ES-I3 (cell line): ENCODE results near the gene IQGAP2.
"Not testable (repeated sequence)": the region's sequence is repeated elsewhere in the genome, so short reads cannot be mapped to it uniquely, and the experiment has no call there.

Experiments used
- H3K36me3 ChIP-seq: 2 replicates; pipeline ENCODE4 v1.6.1; 2013; ENCODE audit warnings: mild to moderate bottlenecking, low read length, control low read depth, moderate library complexity; ENCODE audit not compliant: insufficient read depth
- H3K4me1 ChIP-seq: 2 replicates; pipeline ENCODE4 v1.6.1; 2013; ENCODE audit warnings: mild to moderate bottlenecking, control low read depth, low read length; ENCODE audit not compliant: insufficient read depth
- H3K9ac ChIP-seq: 2 replicates; pipeline ENCODE4 v1.6.1; 2013; ENCODE audit warnings: low read depth, mild to moderate bottlenecking, low read length, moderate library complexity
- H3K9me3 ChIP-seq: 2 replicates; pipeline ENCODE4 v1.6.1; 2013; ENCODE audit warnings: mild to moderate bottlenecking, low read length, moderate library complexity; ENCODE audit not compliant: control insufficient read depth, insufficient read depth

The IQGAP2 gene

DNA sequence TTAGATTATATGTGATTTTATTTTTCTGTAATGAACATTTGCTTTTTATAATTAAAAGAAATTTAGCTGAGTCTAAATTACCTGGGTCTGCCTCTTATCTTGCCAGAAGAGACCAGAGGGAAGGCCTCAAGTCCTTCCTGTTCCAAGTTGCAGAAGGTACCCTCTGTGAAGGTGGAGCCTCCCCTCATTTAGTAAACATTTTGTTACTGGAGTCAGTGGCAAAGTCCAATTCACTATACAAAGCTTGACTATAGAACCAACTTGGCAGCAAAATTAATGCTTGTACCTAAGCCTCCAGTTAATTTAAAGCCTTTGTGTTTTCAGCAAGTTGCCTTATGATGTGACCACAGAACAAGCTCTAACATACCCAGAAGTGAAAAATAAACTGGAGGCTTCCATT is 270.0 kb downstream of the IQGAP2 start:
- Histone ChIP-seq H3K9ac (no peak overlapping the region), H3K36me3 (peaks cover 2% of the 10 kb centered on the region; the same call in 1 of the 2 replicates), H3K4me1 (no peaks in the 10 kb centered on the region), H3K9me3 (no peaks in the 10 kb centered on the region)

DNA sequence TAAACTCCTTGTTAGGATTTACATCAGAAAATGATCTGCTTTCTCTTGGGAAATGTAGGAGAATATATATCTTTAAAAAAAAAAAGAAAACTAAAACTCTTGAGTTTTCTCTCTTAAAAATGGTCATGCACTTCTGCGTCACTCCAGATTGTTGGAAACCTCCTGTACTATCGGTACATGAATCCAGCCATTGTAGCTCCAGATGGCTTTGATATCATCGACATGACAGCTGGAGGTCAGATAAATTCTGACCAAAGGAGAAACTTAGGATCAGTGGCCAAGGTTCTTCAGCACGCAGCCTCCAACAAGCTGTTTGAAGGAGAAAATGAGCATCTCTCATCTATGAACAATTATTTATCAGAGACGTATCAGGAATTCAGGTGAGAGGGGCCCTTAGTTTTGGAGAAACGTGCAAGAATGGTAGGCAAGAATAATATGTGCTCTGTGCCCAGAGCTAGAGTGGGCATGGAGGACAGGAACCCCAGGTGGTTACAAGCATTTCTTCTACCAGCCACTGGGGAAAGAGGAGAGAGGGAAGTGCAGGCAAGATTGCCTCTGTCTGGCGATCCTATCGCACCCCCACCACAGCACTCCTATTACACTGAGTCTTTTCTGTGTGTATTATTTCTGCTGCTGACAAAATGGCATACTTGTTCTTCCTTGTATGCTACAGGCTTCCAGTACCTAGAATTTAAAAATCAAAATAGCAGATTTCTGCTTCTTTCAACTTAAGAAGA is 271.4 kb downstream of the IQGAP2 start:
- Histone ChIP-seq H3K9me3 (no peaks in the 10 kb centered on the region), H3K9ac (no peak overlapping the region), H3K4me1 (no peaks in the 10 kb centered on the region), H3K36me3 (peaks cover 2% of the 10 kb centered on the region; the same call in 1 of the 2 replicates)

- Histone ChIP-seq H3K36me3 (no peaks in the 10 kb centered on the region; the same call in 1 of the 2 replicates), H3K9me3 (no peaks in the 10 kb centered on the region), H3K4me1 (no peaks in the 10 kb centered on the region), H3K9ac (no peak overlapping the region)
These were observed 272.3 kb downstream of the IQGAP2 start for GRCh38 chr5:76675364-76675763.

DNA sequence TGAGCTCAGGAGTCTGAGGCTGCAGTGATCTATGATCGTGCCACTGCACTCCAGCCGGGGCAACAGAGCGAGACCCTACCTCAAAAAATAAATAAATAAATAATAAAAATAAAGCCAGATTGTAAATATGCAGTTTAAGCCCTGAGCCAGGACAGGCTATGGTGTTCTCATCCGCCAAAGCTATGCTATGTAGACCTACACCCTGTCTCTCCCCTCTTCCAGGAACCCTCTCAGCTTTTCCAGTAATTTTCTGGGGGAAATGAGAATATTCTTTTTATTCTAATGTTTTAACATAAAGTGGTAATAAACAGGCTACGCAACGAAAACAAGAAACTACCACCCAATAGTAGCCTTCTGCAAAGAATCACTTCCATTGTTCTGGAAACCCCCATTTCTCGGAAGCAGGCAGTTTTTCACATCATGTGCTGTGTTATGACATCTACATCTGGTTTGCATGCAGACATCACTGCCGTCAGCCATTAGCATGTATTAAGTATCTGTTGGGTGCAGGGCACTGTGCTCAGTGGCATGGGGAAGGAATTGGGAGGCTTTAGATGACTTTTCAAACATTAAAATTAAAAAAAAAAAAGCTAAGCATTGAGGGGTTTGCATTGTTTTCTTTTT is 274.9 kb downstream of the IQGAP2 start:
- H3K4me1 ChIP-seq, result no peaks in the 10 kb centered on the region
- no peaks in the 10 kb centered on the region for H3K9me3 ChIP-seq
- H3K9ac ChIP-seq, result no peak overlapping the region
- H3K36me3 ChIP-seq, result no peaks in the 10 kb centered on the region; the same call in 1 of the 2 replicates

DNA sequence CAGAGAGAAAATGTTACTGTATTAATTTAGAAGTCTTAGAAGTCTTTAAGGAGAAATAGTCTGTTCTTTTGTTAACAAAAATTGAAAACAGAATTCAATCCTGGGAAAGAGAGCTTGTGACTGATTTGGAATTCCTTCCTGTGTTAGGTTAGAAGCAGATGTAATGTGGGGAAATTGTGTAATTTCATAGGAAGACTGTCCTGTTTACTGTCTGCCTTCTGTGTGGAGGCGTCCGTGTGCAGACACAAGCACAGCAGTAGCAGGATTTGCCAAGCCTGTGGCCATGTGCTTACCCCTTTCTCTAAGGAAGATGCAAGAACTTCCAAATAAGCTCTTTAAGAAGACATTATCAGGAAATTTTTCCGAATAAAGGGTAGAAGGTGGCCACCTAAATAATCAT is 276.1 kb downstream of the IQGAP2 start:
- Histone ChIP-seq H3K4me1 (no peaks in the 10 kb centered on the region), H3K36me3 (no peaks in the 10 kb centered on the region; the same call in 1 of the 2 replicates), H3K9ac (no peak overlapping the region), H3K9me3 (no peaks in the 10 kb centered on the region)

GRCh38 chr5:76680826-76681225 is 277.7 kb downstream of the IQGAP2 start:
- not testable (repeated sequence) for H3K4me1 ChIP-seq, H3K36me3 ChIP-seq, H3K9ac ChIP-seq, H3K9me3 ChIP-seq

GRCh38 chr5:76681287-76681686 is 278.2 kb downstream of the IQGAP2 start:
- H3K4me1 ChIP-seq, result no peaks in the 10 kb centered on the region
- no peak overlapping the region for H3K9ac ChIP-seq
- no peaks in the 10 kb centered on the region for H3K36me3 ChIP-seq
- no peaks in the 10 kb centered on the region for H3K9me3 ChIP-seq

DNA sequence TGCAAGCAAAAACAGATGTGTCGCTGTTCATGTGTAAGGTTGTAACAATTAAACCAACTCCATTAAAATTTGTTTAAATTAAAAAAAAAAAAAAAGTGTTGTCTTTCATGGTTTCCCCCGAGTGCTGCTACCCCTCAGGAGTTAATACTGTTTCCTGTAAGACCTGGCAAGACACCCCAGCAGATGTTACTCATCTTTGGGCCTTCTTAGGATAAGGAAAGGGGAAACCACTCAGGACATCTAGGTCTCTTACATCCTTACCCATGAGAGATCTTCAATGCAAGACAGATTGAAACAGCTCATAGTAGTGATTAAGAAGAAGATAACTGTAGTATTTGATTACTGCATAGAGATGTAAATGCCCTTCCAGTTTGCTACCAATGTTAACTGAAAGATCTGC is 279.3 kb downstream of the IQGAP2 start:
- H3K9me3 ChIP-seq, result no peaks in the 10 kb centered on the region
- H3K4me1 ChIP-seq, result no peaks in the 10 kb centered on the region
- no peak overlapping the region for H3K9ac ChIP-seq
- H3K36me3 ChIP-seq, result no peaks in the 10 kb centered on the region

DNA sequence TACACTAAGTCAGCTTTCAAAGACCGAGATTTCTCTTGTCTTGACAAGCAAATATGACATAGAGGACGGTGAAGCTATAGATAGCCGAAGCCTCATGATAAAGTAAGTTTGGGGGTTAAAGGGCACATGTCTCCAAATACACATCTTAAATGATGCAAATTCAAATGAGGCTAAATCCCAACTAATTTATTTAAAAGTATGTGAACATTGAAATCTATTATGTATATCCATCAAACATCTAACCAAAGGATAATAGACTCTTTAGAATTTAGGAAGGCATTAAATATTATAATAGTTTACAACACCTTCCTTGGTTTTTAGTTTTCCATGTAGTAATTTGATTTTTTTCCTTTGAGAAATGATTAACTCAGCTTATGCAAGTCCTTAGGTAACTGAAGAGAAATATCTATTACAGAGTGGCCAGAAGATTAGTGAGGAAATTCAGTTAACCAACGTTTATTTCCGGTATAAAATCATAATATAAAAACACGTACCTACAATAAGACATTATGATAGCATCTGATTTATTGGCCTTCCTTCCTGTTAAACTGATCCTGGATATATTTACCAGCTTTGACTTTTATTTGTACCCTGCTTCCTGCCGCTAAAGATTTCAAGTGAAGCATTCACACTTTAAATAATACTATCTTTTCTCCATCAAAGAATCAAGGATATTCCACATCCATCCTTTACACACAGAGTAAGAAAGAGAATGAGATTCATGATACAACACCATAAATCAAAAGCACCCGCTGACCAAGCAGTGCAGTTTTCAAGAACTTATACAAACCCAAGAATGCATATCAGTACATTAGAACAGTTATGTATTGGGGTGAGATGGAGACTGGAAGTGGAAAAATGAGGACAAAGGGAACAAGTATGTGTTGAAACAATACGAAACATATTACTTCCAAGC is 281.0 kb downstream of the IQGAP2 start:
- no peaks in the 10 kb centered on the region for H3K9me3 ChIP-seq
- no peaks in the 10 kb centered on the region for H3K4me1 ChIP-seq
- no peak overlapping the region for H3K9ac ChIP-seq
- H3K36me3 ChIP-seq, result no peaks in the 10 kb centered on the region

- H3K4me1 ChIP-seq, result peaks cover 6% of the 10 kb centered on the region; the same call in 1 of the 2 replicates
- H3K36me3 ChIP-seq, result no peaks in the 10 kb centered on the region
- no peaks in the 10 kb centered on the region for H3K9me3 ChIP-seq
- no peak overlapping the region for H3K9ac ChIP-seq
These were observed 281.9 kb downstream of the IQGAP2 start for GRCh38 chr5:76684756-76685519.

- H3K4me1 ChIP-seq, result peaks cover 6% of the 10 kb centered on the region; the same call in 1 of the 2 replicates
- H3K9me3 ChIP-seq, result no peaks in the 10 kb centered on the region
- H3K36me3 ChIP-seq, result no peaks in the 10 kb centered on the region
- no peak overlapping the region for H3K9ac ChIP-seq
These were observed 282.6 kb downstream of the IQGAP2 start for GRCh38 chr5:76685704-76686103.

GRCh38 chr5:76688212-76688611 is 285.1 kb downstream of the IQGAP2 start:
- Histone ChIP-seq H3K36me3 (no peaks in the 10 kb centered on the region), H3K9me3 (no peaks in the 10 kb centered on the region), H3K9ac (no peak overlapping the region), H3K4me1 (peaks cover 6% of the 10 kb centered on the region; the same call in 1 of the 2 replicates)

- peaks cover 6% of the 10 kb centered on the region; the same call in 1 of the 2 replicates for H3K4me1 ChIP-seq
- H3K9me3 ChIP-seq, result no peaks in the 10 kb centered on the region
- no peak overlapping the region for H3K9ac ChIP-seq
- H3K36me3 ChIP-seq, result no peaks in the 10 kb centered on the region
These were observed 285.8 kb downstream of the IQGAP2 start for GRCh38 chr5:76688836-76689235.
